Astrocyte of the spinal cord (primary cell): ENCODE measurements around the gene CCBE1.

ENCODE experiments used
- DNase-seq: peaks from one replicate; pipeline ENCODE4 v3.0.0; 2011; ENCODE audit warnings: low read depth, low spot score
- H3K4me3 ChIP-seq: 2 replicates; pipeline ENCODE4 v1.5.1; 2011; ENCODE audit warnings: low read depth, mild to moderate bottlenecking, low read length, moderate library complexity
- in situ Hi-C: cut with HindIII; loops from 2 replicates; pipeline ENCODE4 v1.10.0; 2017; ENCODE audit warnings: low sequenced_read_pairs
- TF ChIP-seq, protein P1 (sequence below): IDR thresholded peaks from 2 replicates; pipeline ENCODE4 v1.5.1; 2012; ENCODE audit warnings: low read depth, mild to moderate bottlenecking, low read length, inconsistent platforms

Gene CCBE1

GRCh38 chr18:59484131-59484530, 213.1 kb downstream of the CCBE1 start:
- DNase-seq = no peak
- no peak overlapping the region for H3K4me3 ChIP-seq
- in situ Hi-C loops = no loop called here
- TF ChIP-seq, protein P1, sequence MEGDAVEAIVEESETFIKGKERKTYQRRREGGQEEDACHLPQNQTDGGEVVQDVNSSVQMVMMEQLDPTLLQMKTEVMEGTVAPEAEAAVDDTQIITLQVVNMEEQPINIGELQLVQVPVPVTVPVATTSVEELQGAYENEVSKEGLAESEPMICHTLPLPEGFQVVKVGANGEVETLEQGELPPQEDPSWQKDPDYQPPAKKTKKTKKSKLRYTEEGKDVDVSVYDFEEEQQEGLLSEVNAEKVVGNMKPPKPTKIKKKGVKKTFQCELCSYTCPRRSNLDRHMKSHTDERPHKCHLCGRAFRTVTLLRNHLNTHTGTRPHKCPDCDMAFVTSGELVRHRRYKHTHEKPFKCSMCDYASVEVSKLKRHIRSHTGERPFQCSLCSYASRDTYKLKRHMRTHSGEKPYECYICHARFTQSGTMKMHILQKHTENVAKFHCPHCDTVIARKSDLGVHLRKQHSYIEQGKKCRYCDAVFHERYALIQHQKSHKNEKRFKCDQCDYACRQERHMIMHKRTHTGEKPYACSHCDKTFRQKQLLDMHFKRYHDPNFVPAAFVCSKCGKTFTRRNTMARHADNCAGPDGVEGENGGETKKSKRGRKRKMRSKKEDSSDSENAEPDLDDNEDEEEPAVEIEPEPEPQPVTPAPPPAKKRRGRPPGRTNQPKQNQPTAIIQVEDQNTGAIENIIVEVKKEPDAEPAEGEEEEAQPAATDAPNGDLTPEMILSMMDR = no peak

DNA sequence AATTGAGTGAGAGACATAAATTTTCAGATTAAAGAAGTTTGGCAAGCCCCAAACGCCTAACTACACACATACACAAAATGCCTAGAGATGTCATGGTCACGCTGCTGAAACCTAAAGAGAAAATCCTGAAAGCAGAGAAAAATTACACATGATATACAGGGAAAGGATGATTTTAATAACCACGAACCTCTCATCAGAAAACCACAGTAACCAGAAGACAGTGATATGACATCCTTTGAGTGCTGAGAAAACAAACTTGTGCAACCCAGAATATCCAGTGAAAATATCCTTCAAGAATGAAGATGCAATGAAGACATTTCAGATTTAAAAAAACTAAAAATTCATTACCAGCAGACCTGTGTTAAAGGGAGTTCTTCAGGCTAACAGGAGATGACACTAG, 215.8 kb downstream of the CCBE1 start:
- in situ Hi-C loops = no loop called here
- H3K4me3 ChIP-seq = no peak overlapping the region
- no peak for DNase-seq
- TF ChIP-seq, protein P1 = no peak

DNA sequence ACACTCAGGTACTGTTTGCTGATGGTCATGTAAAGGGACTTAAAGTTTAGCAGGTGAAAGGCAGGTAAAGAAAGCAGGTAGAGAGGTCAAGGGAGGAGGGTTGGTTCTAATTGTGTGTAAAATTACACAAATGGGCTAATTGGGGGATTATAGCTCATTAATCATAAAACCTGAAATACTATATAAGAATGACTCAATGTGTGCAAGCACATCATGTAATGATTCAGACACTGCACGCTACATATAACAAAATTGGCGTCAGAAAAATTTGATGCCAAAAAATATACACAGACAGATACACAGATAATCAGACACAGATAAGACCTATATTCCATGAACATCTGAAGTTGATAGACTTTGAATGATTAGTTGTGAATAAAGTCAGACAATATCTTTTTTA, 217.4 kb downstream of the CCBE1 start:
- H3K4me3 ChIP-seq = no peak overlapping the region
- DNase-seq = no peak
- in situ Hi-C loops = no loop called here
- TF ChIP-seq, protein P1 = no peak

DNA sequence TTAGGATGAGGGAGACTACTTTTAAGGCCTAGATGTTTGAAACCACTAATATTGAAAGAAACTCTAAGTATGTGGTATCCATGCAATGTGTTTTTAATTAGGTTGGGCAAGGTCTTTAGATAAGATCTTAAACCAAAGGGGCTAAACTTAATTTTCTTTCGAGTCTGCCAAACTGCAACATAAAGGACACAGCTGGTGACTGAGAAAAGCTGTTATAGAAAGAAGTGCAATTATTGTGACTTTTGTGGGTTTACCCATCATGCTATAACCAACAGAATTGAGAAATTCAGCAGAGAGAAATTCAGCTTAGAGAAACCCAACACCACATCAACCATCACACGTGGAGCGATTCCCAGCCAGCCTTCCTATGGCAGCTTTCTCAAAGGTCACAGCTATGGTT, 218.6 kb downstream of the CCBE1 start:
- in situ Hi-C loops = no loop called here
- TF ChIP-seq, protein P1 = no peak
- no peak overlapping the region for H3K4me3 ChIP-seq
- DNase-seq = peak; percentile 18

GRCh38 chr18:59477849-59478248, 219.4 kb downstream of the CCBE1 start:
- H3K4me3 ChIP-seq = no peak overlapping the region
- in situ Hi-C loops = no loop called here
- TF ChIP-seq, protein P1 = no peak
- DNase-seq = no peak

DNA sequence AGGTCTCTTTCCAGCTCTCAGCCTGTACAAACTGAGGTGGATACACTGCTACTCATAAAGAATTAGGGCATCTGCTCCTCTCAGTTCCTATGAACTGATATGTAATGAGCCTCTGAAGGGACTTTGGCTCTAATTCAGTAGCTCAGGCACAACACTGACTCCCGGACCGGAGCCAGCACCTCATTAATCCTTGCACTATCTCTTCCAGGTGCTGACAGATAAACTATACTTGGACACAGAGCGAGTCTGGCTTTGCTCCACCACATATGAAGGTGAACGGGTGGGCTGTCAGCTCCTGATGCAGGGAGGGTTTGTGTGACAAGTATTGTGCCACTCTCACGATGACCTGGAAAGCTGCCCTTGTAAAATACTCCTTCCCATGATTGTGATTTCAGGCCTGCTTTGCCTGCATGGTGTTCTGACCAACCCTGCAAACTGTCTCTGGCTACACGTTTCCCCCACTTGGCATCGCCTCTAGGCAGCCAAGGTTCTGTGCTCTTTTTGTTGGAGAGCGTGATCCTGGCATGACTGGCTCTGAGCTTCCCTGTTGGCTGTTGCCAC, 226.6 kb downstream of the CCBE1 start:
- TF ChIP-seq, protein P1 = no peak
- DNase-seq = no peak
- no peak overlapping the region for H3K4me3 ChIP-seq
- in situ Hi-C loops = no loop called here
